Nephron (organoid): ENCODE data around the gene HES2.
"Not testable (repeated sequence)": the region's sequence is repeated elsewhere in the genome, so short reads cannot be mapped to it uniquely, and the experiment has no call there.

Experiments
- H3K27ac Mint-ChIP-seq, 3 experiments: 2 replicates each; pipeline ENCODE4 v1.8.0; 2020; ENCODE audit warnings: mixed read lengths in 3 of 3, mild to moderate bottlenecking in 2 of 3, moderate library complexity in 1 of 3
- H3K27me3 Mint-ChIP-seq: 2 replicates; pipeline ENCODE4 v1.8.0; 2021; ENCODE audit warnings: low read depth, mild to moderate bottlenecking, moderate library complexity, mixed read lengths
- H3K36me3 Mint-ChIP-seq: 2 replicates; pipeline ENCODE4 v1.8.0; 2020; ENCODE audit warnings: low read depth, mixed read lengths
- H3K4me1 Mint-ChIP-seq: 2 replicates; pipeline ENCODE4 v1.8.0; 2020; ENCODE audit warnings: mixed read lengths
- H3K4me3 Mint-ChIP-seq, 3 experiments: 2 replicates each; pipeline ENCODE4 v1.8.0; 2020; ENCODE audit warnings: mild to moderate bottlenecking in 3 of 3, mixed read lengths in 3 of 3, moderate library complexity in 2 of 3
- H3K9me3 Mint-ChIP-seq: 2 replicates; pipeline ENCODE4 v1.8.0; 2020; ENCODE audit warnings: mixed read lengths
- TF ChIP-seq, protein P1 (sequence below), 3 experiments: fragments of 200-600 bp; sonication (generic); IDR thresholded peaks; one replicate each; pipeline ENCODE4 v1.5.0; 2021; ENCODE audit warnings: antibody characterized with exemption in 3 of 3; ENCODE audit not compliant: unreplicated experiment in 3 of 3

The HES2 gene

DNA sequence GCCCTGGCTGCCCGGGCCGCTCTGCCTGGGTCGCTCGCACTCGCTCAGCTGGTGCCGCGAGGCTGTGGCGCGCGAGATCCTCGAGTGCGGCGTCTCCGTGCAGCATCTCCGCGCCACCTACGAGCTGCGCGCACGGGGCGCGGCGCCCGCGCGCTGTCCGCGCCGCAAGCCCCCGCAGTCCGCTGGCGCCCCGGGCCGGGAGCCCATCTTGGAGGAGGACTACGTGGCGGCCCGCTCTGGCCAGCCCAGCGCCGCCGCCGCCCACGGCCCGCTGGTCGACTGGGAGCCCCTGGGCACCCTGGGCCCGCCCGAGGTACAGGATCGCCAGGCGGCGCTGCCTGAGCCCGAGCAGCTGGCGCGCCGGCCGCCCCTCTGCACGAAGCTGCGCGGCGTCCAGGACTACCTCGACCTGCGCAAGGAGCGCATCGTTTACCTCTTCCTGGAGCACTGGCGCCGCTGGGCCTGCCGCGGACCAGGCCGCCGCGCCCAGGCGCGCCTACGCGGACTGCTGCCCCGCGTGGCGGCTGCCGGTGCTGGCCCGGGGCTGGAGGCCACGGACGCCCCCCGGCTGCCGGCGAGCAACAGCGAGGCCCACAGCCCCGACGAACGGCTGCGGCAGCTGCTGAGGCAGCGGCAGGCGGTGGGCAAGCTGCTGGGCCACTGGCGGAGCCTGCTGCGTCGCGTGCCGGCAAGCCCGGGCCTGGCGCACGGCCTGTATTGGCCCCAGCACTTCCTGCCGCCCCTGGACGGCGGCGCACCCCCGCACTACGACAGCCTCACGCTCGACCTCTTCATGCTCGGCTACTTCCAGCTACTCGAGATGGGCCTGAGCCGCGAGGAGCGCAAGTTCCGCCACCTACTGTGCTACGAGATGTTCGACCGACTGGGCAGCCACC is 35.4 kb upstream of the HES2 start:
- Mint-ChIP-seq H3K9me3 (no peaks in the 10 kb centered on the region), H3K36me3 (no peaks in the 10 kb centered on the region), H3K4me1 (peaks cover 10% of the 10 kb centered on the region), H3K27ac (no peak overlapping the region), H3K27me3 (peaks cover 17% of the 10 kb centered on the region), H3K4me3 (no peak overlapping the region)
- TF ChIP-seq, protein P1, sequence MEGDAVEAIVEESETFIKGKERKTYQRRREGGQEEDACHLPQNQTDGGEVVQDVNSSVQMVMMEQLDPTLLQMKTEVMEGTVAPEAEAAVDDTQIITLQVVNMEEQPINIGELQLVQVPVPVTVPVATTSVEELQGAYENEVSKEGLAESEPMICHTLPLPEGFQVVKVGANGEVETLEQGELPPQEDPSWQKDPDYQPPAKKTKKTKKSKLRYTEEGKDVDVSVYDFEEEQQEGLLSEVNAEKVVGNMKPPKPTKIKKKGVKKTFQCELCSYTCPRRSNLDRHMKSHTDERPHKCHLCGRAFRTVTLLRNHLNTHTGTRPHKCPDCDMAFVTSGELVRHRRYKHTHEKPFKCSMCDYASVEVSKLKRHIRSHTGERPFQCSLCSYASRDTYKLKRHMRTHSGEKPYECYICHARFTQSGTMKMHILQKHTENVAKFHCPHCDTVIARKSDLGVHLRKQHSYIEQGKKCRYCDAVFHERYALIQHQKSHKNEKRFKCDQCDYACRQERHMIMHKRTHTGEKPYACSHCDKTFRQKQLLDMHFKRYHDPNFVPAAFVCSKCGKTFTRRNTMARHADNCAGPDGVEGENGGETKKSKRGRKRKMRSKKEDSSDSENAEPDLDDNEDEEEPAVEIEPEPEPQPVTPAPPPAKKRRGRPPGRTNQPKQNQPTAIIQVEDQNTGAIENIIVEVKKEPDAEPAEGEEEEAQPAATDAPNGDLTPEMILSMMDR (IDR thresholded peaks at IDR 0.05; ENCODE audit: unreplicated experiment in 3 of 3) = no peak

DNA sequence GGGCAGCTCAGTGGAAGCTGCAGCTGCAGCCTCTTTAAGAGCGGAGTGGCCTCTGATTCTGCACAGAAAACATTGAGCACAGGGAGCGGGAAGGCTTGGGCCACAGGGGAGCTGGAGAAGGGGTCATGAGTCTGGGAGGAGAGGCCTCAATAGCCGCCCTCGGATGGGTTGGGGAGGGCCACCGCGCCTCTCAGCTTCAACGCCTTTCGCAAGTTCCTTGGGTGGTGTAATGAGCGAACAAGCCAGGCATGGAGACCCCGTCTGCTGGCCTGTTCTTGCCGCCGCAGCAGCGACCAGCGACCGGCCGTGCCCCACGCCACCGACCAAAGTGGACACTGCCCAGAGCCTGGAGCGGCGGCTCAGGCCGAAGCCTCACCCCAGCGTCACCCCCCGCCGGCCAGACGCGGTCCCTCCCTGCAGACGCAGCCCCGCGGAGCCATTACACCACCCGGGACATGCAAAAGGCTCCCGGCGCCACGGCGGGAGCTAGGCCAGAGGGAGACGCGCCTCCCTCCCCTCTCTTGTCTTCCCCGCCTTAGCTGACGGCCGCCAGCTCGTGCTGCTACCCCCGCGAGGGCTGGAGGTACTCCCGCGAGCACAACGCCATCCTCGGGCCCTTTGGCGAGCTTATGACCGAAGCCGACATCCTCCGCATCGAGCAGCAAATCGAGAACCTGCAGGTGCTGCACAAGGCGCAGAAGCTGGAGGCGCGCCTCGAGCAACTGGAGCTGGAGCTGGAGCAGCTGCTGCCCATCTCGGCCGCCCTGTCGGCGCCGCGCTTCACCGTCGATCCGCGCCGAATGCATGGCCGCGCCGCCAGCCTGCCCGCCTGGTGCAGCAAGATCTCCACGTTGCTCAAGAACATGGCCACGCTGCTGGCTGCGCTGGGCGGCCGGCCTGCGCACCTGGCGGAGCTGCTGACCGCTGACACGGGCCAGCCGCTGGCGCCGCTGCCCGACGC is 34.5 kb upstream of the HES2 start:
- not testable (repeated sequence) for H3K9me3 Mint-ChIP-seq, H3K4me3 Mint-ChIP-seq, H3K27ac Mint-ChIP-seq, H3K36me3 Mint-ChIP-seq
- Mint-ChIP-seq H3K4me1 (peaks cover 12% of the 10 kb centered on the region), H3K27me3 (peaks cover 27% of the 10 kb centered on the region)

DNA sequence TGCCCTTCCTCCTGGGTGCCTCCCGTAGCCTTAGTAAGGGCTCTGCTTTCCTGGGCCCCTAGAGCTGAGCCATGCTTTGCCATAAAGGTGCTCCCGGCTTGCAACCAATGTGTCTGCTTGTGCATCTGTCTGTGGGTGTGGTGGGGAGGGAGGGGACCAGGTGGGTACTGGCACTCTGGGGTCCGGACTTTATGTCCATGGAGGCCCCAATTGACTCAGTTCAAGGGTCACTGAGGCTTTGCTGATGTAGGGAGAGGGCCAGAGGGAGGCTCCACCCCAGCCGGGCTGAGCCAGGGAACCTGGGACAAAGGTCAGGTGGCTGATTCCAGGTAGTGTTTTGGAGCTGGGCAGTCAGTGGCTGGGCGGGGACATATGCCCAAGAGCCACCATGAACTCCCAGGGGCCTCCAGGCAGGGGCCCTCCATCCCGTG is 31.2 kb upstream of the HES2 start:
- TF ChIP-seq, protein P1 (IDR thresholded peaks at IDR 0.05; ENCODE audit: unreplicated experiment in 3 of 3) = no peak
- Mint-ChIP-seq H3K27me3 (peaks cover 41% of the 10 kb centered on the region), H3K4me1 (peaks cover 12% of the 10 kb centered on the region), H3K36me3 (no peaks in the 10 kb centered on the region), H3K9me3 (no peaks in the 10 kb centered on the region), H3K27ac (peak overlapping the region in 2 of 3 experiments; percentile 35 to 41), H3K4me3 (peak overlapping the region; percentile 28 to 42 (median 32))

DNA sequence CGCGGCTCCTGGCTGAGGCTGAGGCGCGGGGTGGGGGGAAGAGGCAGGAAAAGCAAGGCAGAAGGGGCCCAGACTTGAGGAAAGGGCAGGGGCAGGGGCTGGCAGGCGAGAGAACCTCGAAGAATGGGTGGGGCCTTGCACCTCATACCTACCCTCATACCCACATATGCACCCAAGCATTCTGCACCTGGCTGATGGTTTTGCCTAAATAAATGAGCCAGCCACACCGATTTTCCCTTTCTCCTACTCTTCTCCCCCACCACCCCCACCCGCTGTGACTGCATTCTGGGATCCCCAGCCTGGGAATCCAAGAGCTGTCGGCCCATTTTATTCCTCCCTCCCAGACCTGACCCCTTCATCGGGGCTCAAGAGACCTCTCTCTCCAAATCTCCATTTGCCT is 30.8 kb upstream of the HES2 start:
- Mint-ChIP-seq H3K4me3 (peak overlapping the region; percentile 28 to 42 (median 32)), H3K27me3 (peaks cover 45% of the 10 kb centered on the region), H3K4me1 (peaks cover 12% of the 10 kb centered on the region), H3K27ac (peak overlapping the region in 2 of 3 experiments; percentile 35 to 41)
- H3K36me3 Mint-ChIP-seq, H3K9me3 Mint-ChIP-seq: not testable (repeated sequence)

DNA sequence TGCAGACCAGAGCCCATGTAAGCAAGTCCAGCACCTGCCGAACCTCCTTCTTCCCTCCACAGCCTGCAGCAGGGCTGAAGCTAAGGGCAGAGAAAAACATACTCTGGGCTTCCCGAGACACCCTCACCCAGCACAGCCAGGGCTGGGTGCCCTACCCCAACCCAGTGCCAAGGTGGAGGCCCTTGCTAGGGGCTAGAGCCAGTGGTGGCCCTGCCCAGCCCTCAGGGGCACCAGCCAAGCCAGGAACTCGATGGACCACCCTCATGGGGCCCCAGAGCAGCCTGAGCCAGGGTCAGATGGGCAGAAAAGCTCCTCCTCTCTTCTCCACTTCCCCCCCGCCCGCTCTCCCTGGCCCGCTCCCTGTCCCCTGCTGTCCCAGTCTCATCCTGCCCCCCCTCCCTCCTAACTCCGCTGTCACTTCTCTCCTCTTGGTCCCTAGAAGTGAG is 30.3 kb upstream of the HES2 start:
- Mint-ChIP-seq H3K27ac (peak overlapping the region in 1 of 3 experiments; percentile 23), H3K36me3 (no peaks in the 10 kb centered on the region), H3K4me1 (peaks cover 12% of the 10 kb centered on the region), H3K4me3 (peak overlapping the region; percentile 35 to 67 (median 46)), H3K9me3 (no peaks in the 10 kb centered on the region), H3K27me3 (peaks cover 48% of the 10 kb centered on the region)
- TF ChIP-seq, protein P1 (IDR thresholded peaks at IDR 0.05; ENCODE audit: unreplicated experiment in 3 of 3) = no peak

DNA sequence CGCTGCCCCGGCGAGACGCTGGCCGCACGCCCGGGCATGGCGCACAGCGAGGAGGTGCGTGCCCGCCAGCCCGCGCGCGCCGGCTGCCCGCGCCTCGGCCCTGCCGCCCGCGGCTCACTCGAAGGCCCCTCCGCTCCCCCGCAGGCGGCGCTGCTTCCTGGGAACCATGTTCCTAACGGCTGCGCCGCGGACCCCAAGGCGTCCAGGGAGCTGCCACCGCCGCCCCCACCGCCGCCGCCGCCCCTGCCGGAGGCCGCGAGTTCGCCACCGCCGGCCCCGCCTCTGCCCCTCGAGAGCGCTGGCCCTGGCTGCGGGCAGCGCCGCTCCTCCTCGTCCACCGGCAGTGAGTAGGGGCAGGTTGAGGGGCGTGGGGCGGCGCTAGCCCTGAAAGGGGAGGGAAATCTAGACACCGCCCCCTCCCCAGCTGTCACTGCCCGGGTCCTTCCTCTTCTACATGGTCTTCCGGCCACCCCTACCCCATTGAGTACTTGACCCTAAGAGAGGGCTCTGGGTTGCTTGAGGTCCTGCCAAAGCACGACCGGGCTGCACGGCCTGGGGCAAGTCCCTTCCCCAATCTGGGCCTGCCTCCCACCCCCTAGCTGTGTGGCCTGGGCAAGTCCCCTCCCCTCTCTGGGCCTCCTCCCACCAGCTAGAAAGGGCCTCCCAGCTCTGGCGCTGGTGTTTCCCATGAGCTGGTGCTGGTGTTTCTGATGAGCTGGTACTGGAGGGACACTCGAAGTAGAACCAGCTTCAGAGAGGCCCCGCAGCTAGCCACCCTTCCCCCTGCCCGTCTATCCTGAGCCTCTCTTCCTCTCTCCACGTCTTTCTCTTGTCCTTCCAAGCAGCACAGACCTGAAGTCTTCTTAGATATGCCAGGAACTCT is 29.3 kb upstream of the HES2 start:
- H3K4me1 Mint-ChIP-seq = peaks cover 12% of the 10 kb centered on the region
- H3K9me3 Mint-ChIP-seq = no peaks in the 10 kb centered on the region
- peaks cover 57% of the 10 kb centered on the region for H3K27me3 Mint-ChIP-seq
- no peaks in the 10 kb centered on the region for H3K36me3 Mint-ChIP-seq
- H3K4me3 Mint-ChIP-seq = peak overlapping the region; percentile 35 to 67 (median 46)
- no peak overlapping the region for H3K27ac Mint-ChIP-seq
- TF ChIP-seq, protein P1 (IDR thresholded peaks at IDR 0.05; ENCODE audit: unreplicated experiment in 3 of 3) = no peak
